Stimulated activated CD4-positive, alpha-beta T cell treated with anti-CD3 and anti-CD28 coated beads, TNF-alpha, amount 100 ng/mL, for 48 hours (primary cell): ENCODE data around the gene TFB2M.
"Not testable (repeated sequence)": the region's sequence is repeated elsewhere in the genome, so short reads cannot be mapped to it uniquely, and the experiment has no call there.

Experiments
- DNase-seq, 3 donors: peaks; one replicate each; pipeline ENCODE4 v3.0.0-alpha.2; 2020; ENCODE audit warnings: low read depth in 3 of 3

TFB2M gene

GRCh38 chr1:246566128-246566812 lies at the start of gene TFB2M, which contains the start of gene CNST:
TFB2M (minus strand) TSS chr1:246566261; CDS start chr1:246566138, 123 bp downstream.
CNST (plus strand) TSS chr1:246566456; CDS start chr1:246591563, 25,107 bp downstream.
- peak; percentile 88 to 94 (median 88) for DNase-seq

- no peak for DNase-seq
These were observed 47.2 kb upstream of the TFB2M start for GRCh38 chr1:246613096-246613758.

- DNase-seq: no peak
These were observed 43.6 kb upstream of the TFB2M start for GRCh38 chr1:246609632-246610031.

- DNase-seq: no peak
These were observed 42.7 kb upstream of the TFB2M start for GRCh38 chr1:246608616-246609376.

GRCh38 chr1:246607462-246607861 lies 41.4 kb upstream of the TFB2M start:
- no peak for DNase-seq

- DNase-seq: not testable (repeated sequence)
These were observed 39.2 kb upstream of the TFB2M start for GRCh38 chr1:246605231-246605630.

- no peak for DNase-seq
These were observed 36.1 kb upstream of the TFB2M start for GRCh38 chr1:246602194-246602593.

- no peak for DNase-seq
These were observed 34.5 kb upstream of the TFB2M start for GRCh38 chr1:246600579-246600978.

GRCh38 chr1:246599315-246599714 lies 33.3 kb upstream of the TFB2M start:
- no peak for DNase-seq

GRCh38 chr1:246597971-246598370 lies 31.9 kb upstream of the TFB2M start:
- DNase-seq: no peak

GRCh38 chr1:246597340-246597739 lies 31.3 kb upstream of the TFB2M start:
- no peak for DNase-seq

- DNase-seq: no peak
These were observed 29.1 kb upstream of the TFB2M start for GRCh38 chr1:246595146-246595545.

GRCh38 chr1:246592695-246593094 lies 26.6 kb upstream of the TFB2M start:
- DNase-seq: no peak

- no peak for DNase-seq
These were observed 25.9 kb upstream of the TFB2M start for GRCh38 chr1:246591958-246592357.

- DNase-seq: no peak
These were observed 25.4 kb upstream of the TFB2M start for GRCh38 chr1:246591504-246591903.

GRCh38 chr1:246591047-246591446 lies 25.0 kb upstream of the TFB2M start:
- no peak for DNase-seq

GRCh38 chr1:246589919-246590318 lies 23.9 kb upstream of the TFB2M start:
- DNase-seq: not testable (repeated sequence)

GRCh38 chr1:246588159-246588721 lies 22.2 kb upstream of the TFB2M start:
- no peak for DNase-seq

GRCh38 chr1:246587606-246588005 lies 21.5 kb upstream of the TFB2M start:
- no peak for DNase-seq

- DNase-seq: no peak
These were observed 21.0 kb upstream of the TFB2M start for GRCh38 chr1:246587032-246587431.

GRCh38 chr1:246583448-246584185 lies 17.6 kb upstream of the TFB2M start:
- DNase-seq: no peak

- DNase-seq: no peak
These were observed 17.0 kb upstream of the TFB2M start for GRCh38 chr1:246583056-246583440.
